OCI-LY7 (cell line): ENCODE measurements around the gene PLEKHG1. TPM values are rescaled to one million over a fixed set of nuclear protein-coding genes. Genes with fewer than 3 reads are reported as not detected.
A peak's percentile ranks its signal among the peaks of the same experiment; 100 is the strongest.

Experiments used
- BruUV-seq: library from RNA; stranded (reverse); fragments of 400-500 nt; replicated peaks from 2 replicates; lab custom pipeline; 2021; lab: Mats Ljungman, UMichigan
- CTCF ChIA-PET: fragments of 300-600 bp; sonication (Branson Sonifier 250); formaldehyde crosslinking; loops from one replicate; lab custom pipeline; 2022; ENCODE audit warnings: antibody characterized with exemption; ENCODE audit not compliant: unreplicated experiment; lab: Charles Lee
- POLR2A ChIA-PET: fragments of 300-600 bp; sonication (Branson Sonifier 250); formaldehyde crosslinking; loops from one replicate; lab custom pipeline; 2022; ENCODE audit warnings: antibody characterized with exemption; lab: Charles Lee
- DNase-seq: peaks from one replicate; pipeline ENCODE4 v3.0.0-alpha.2; 2015; ENCODE audit warnings: low spot score
- H2AFZ ChIP-seq: fragments of 200-600 bp; sonication (generic), shearing (Covaris generic); 2 replicates; pipeline ENCODE4 v1.6.1; 2014; ENCODE audit warnings: mild to moderate bottlenecking, antibody characterized with exemption, low read length, moderate library complexity
- H3K27ac ChIP-seq: fragments of 200-600 bp; sonication (generic); 2 replicates; pipeline ENCODE4 v1.5.1; 2014; ENCODE audit warnings: mixed run types, low read depth, mild to moderate bottlenecking, moderate library complexity, low read length, inconsistent platforms; ENCODE audit not compliant: poor library complexity, severe bottlenecking
- H3K36me3 ChIP-seq: fragments of 200-600 bp; sonication (generic); 2 replicates; pipeline ENCODE4 v1.6.1; 2014; ENCODE audit warnings: mild to moderate bottlenecking, antibody characterized with exemption, low read length, moderate library complexity, mixed read lengths; ENCODE audit not compliant: insufficient read depth
- H3K4me1 ChIP-seq: fragments of 200-600 bp; sonication (generic); 2 replicates; pipeline ENCODE4 v1.5.1; 2014; ENCODE audit warnings: mild to moderate bottlenecking, low read length; ENCODE audit not compliant: insufficient read depth, poor library complexity, severe bottlenecking
- H3K4me2 ChIP-seq: fragments of 200-600 bp; sonication (generic); 2 replicates; pipeline ENCODE4 v1.6.1; 2014; ENCODE audit warnings: mild to moderate bottlenecking, low read length
- H3K4me3 ChIP-seq: fragments of 200-600 bp; sonication (generic); 2 replicates; pipeline ENCODE4 v1.5.1; 2014; ENCODE audit warnings: mild to moderate bottlenecking, low read depth, low read length; ENCODE audit not compliant: poor library complexity, severe bottlenecking
- H3K79me2 ChIP-seq: fragments of 200-600 bp; sonication (generic); 2 replicates; pipeline ENCODE4 v1.6.1; 2016; ENCODE audit warnings: low read depth, mild to moderate bottlenecking, low read length, moderate library complexity, mixed read lengths; ENCODE audit not compliant: insufficient read depth
- H3K9me2 ChIP-seq: fragments of 200-600 bp; sonication (generic); 2 replicates; pipeline ENCODE4 v1.6.1; 2016; ENCODE audit warnings: mild to moderate bottlenecking, low read length, mixed read lengths; ENCODE audit not compliant: insufficient read depth
- H3K9me3 ChIP-seq: fragments of 200-600 bp; sonication (generic); 2 replicates; pipeline ENCODE4 v1.6.1; 2014; ENCODE audit warnings: mild to moderate bottlenecking, mixed run types, low read length, mixed read lengths
- H4K20me1 ChIP-seq: fragments of 200-600 bp; sonication (generic); 2 replicates; pipeline ENCODE4 v1.6.1; 2014; ENCODE audit warnings: mild to moderate bottlenecking, antibody characterized with exemption, low read length, moderate library complexity, mixed read lengths; ENCODE audit not compliant: insufficient read depth
- CTCF ChIP-seq: fragments of 200-600 bp; sonication (generic); conservative IDR thresholded peaks from 2 replicates; pipeline ENCODE4 v1.5.1; 2014; ENCODE audit warnings: mild to moderate bottlenecking, antibody characterized with exemption, low read length, moderate library complexity, mixed read lengths
- EZH2phosphoT487 ChIP-seq: fragments of 200-600 bp; sonication (generic); IDR thresholded peaks from 2 replicates; pipeline ENCODE4 v1.6.1; 2018; ENCODE audit warnings: low read depth, borderline replicate concordance, mild to moderate bottlenecking, mixed run types, antibody characterized with exemption, low read length, moderate library complexity, mixed read lengths
- intact Hi-C: fragments of 100-400 bp; cut with micrococcal nuclease; formaldehyde crosslinking; loops from one replicate; pipeline ENCODE4 v1.10.0; 2022; ENCODE audit not compliant: unreplicated experiment
- total RNA-seq, 2 experiments: library from RNA; depleted of rRNA in 1 of 2; stranded (reverse); fragments of >200 nt in 1 of 2; shearing (Covaris generic) in 1 of 2; gene quantifications; 2 replicates each; pipeline ENCODE4 v1.2.3, GENCODE V29; 2014 to 2022

Gene PLEKHG1
- total RNA-seq, 2 experiments from 2014 or later = 17.9 to 19.6 TPM

GRCh38 chr6:150628908-150629307 lies 29.2 kb downstream of the PLEKHG1 start:
- ChIA-PET POLR2A (no interaction called here), CTCF (no interaction called here)
- no peak overlapping the region for H3K4me3 ChIP-seq
- intact Hi-C loops = no loop called here
- H3K36me3 ChIP-seq = no peaks in the 10 kb centered on the region
- DNase-seq = no peak
- no peaks in the 10 kb centered on the region for H4K20me1 ChIP-seq
- H3K9me2 ChIP-seq = no peaks in the 10 kb centered on the region
- no peak overlapping the region for H3K4me2 ChIP-seq
- BruUV-seq = no TSS peak
- no peaks in the 10 kb centered on the region for H3K9me3 ChIP-seq
- no peak overlapping the region for H3K27ac ChIP-seq
- H3K79me2 ChIP-seq = no peaks in the 10 kb centered on the region
- TF ChIP-seq EZH2phosphoT487 (no peak), CTCF (no peak)
- no peak overlapping the region for H2AFZ ChIP-seq
- H3K4me1 ChIP-seq = peaks cover 82% of the 10 kb centered on the region

DNA sequence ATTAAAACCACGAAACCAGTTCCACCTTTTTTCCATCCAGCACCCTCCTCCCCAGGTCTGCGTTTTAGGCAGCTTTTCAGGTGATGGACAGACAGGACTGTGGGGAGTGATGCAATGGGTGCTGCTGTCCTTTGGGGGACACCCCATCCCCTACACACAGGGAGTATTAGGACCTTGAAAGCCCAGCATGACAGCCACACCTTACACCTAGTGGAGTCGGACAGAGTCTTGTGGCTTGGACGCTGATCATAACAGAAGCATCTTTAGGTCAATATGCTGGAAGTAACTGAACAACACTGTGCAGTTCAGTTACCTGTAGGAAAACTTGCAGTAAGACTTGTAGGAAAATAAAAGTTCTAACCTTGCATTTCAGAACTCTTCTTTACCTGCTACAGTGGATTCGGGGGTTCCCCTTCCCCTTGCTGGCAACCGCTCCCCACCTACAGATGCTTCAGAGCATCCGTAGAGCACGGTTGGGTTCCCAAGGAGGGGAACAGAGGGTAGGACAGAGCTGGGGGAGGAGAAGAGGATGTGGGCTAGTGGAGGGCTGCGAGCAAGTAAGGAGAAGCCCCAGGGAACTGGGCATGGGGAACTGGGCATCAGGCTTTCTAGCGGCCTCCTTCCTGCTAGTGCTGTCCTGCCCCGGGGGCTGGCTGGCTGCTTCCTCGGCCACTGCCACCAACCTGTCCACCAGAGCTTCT lies 31.7 kb downstream of the PLEKHG1 start:
- H3K27ac ChIP-seq = no peak overlapping the region
- H4K20me1 ChIP-seq = no peaks in the 10 kb centered on the region
- no peak for DNase-seq
- H3K36me3 ChIP-seq = no peaks in the 10 kb centered on the region
- intact Hi-C loops = no loop called here
- ChIA-PET POLR2A (interaction anchor here (0.6 to 2.0 kb wide), 5 partner anchors 8 to 32 kb away, joined by 3 to 7 read pairs (median 3); partner anchors contain the start of gene PLEKHG1), CTCF (no interaction called here)
- BruUV-seq = no TSS peak
- H3K4me2 ChIP-seq = peak overlapping the region; percentile 88
- H2AFZ ChIP-seq = no peak overlapping the region
- no peak overlapping the region for H3K4me3 ChIP-seq
- TF ChIP-seq EZH2phosphoT487 = no peak
- no peaks in the 10 kb centered on the region for H3K9me3 ChIP-seq
- H3K4me1 ChIP-seq = peaks cover 82% of the 10 kb centered on the region
- no peaks in the 10 kb centered on the region for H3K9me2 ChIP-seq
- peaks cover 5% of the 10 kb centered on the region; the same call in 1 of the 2 replicates for H3K79me2 ChIP-seq

DNA sequence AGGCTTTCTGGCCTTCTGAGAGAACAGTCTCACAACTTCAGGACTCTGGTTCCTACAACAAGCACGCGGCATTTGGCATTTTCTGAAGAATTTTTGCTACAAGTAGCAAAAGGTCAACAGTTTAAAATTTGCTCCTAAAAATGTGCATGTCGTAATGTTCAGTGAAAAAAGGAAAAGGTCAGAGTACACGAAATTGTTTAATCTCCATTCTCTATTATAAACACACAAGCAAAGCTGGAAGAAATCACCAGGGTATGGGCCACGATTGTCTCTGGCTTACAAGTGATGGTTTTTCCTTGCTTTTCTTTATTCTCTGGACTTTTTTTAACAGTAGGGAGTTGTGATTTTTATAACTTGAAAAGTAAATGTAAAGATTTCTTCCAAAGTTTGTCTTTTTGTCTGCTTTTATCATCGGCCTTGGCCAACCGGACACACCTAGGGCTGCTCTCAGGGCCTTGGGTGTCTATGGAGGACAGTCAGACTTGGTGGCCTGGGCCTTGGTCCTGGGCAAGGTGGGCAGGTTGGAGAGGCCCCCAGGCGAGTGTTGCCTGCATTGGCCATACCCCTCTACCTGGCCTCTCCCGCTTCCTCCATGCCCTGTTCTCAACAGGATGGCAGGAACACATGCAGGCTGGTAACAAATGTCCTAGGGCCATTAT lies 32.4 kb downstream of the PLEKHG1 start:
- Histone ChIP-seq H3K4me2 (peak overlapping the region; percentile 88), H3K4me3 (peak overlapping the region; percentile 56), H3K36me3 (no peaks in the 10 kb centered on the region), H3K79me2 (peaks cover 5% of the 10 kb centered on the region; the same call in 1 of the 2 replicates), H2AFZ (no peak overlapping the region), H3K9me2 (no peaks in the 10 kb centered on the region), H3K4me1 (peaks cover 82% of the 10 kb centered on the region), H3K27ac (peak overlapping the region; percentile 38), H4K20me1 (no peaks in the 10 kb centered on the region), H3K9me3 (no peaks in the 10 kb centered on the region)
- intact Hi-C loops = no loop called here
- ChIA-PET POLR2A (interaction anchor here (0.9 to 2.0 kb wide), 6 partner anchors 10 to 55 kb away, joined by 3 to 7 read pairs (median 4); partner anchors contain the start of gene PLEKHG1), CTCF (interaction anchor here (1.2 kb wide), 1 partner anchor 32 kb away, joined by 4 read pairs; no protein-coding TSS in a partner anchor)
- TF ChIP-seq CTCF = no peak
- TF ChIP-seq EZH2phosphoT487 = no peak
- DNase-seq = no peak
- no TSS peak for BruUV-seq
